Lower leg skin (tissue), 3 donors: ENCODE measurements around the gene GRHL1.

Experiments used
- POLR2A ChIP-seq, 2 donors: fragments of 450-650 bp; IDR thresholded peaks; one replicate each; pipeline ENCODE4 v1.6.1; 2016 to 2017; ENCODE audit warnings: antibody characterized with exemption in 2 of 2, mild to moderate bottlenecking in 1 of 2, moderate library complexity in 1 of 2
- TF ChIP-seq, protein P1 (sequence below), 3 donors: fragments of 450-650 bp; IDR thresholded peaks; one replicate each; pipeline ENCODE4 v1.5.1; 2016; ENCODE audit warnings: antibody characterized with exemption in 3 of 3, mild to moderate bottlenecking in 3 of 3, moderate library complexity in 2 of 3

GRCh38 chr2:9964334-9964980 lies 13.0 kb downstream of the GRHL1 start:
- TF ChIP-seq, protein P1, sequence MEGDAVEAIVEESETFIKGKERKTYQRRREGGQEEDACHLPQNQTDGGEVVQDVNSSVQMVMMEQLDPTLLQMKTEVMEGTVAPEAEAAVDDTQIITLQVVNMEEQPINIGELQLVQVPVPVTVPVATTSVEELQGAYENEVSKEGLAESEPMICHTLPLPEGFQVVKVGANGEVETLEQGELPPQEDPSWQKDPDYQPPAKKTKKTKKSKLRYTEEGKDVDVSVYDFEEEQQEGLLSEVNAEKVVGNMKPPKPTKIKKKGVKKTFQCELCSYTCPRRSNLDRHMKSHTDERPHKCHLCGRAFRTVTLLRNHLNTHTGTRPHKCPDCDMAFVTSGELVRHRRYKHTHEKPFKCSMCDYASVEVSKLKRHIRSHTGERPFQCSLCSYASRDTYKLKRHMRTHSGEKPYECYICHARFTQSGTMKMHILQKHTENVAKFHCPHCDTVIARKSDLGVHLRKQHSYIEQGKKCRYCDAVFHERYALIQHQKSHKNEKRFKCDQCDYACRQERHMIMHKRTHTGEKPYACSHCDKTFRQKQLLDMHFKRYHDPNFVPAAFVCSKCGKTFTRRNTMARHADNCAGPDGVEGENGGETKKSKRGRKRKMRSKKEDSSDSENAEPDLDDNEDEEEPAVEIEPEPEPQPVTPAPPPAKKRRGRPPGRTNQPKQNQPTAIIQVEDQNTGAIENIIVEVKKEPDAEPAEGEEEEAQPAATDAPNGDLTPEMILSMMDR (IDR thresholded peaks at IDR 0.05) = no peak
- no peak for TF ChIP-seq POLR2A (IDR thresholded peaks at IDR 0.05)
